Measurements from ENCODE around the gene GNB1L. TPM values are rescaled to one million over a fixed set of nuclear protein-coding genes. Genes with fewer than 3 reads are reported as not detected.

GNB1L gene
- total and polyA plus RNA-seq, 7 experiments from 2014 or later = 4.2 to 20.8 (median 10.6) TPM

- ChIA-PET CTCF (no interaction called here), POLR2A (interaction anchor here (5.2 to 5.4 kb wide), 2 partner anchors 8 to 23 kb away, joined by 27 to 36 read pairs; partner anchors contain the start of genes GNB1L and RTL10)
- ATAC-seq (no peak), DNase-seq (no peak)
- peaks cover 0 to 15% (median 12%) of the 10 kb centered on the region in 7 donors for H3K4me1 Mint-ChIP-seq
- H3K4me1 ChIP-seq (ENCODE audit: control insufficient read depth in 2 of 2, insufficient read depth in 2 of 2, low read length in 2 of 2) = peaks cover 0 to 18% of the 10 kb centered on the region in 2 donors
- H3K4me3 ChIP-seq (ENCODE audit: low read length) = no peak overlapping the region
- no peaks in the 10 kb centered on the region for H3K36me3 Mint-ChIP-seq
- no peaks in the 10 kb centered on the region for H3K27me3 ChIP-seq (ENCODE audit: control insufficient read depth in 2 of 2, insufficient read depth in 2 of 2, low read length in 2 of 2)
- intact Hi-C loops (cut with micrococcal nuclease) = no loop called here
- peak overlapping the region in 1 of 9 donors; percentile 22 for H3K27ac Mint-ChIP-seq
- H3K27ac ChIP-seq (ENCODE audit: low read depth, low read length) = no peak overlapping the region
- H3K27me3 Mint-ChIP-seq = no peaks in the 10 kb centered on the region
- H3K36me3 ChIP-seq (ENCODE audit: control insufficient read depth in 2 of 3, insufficient read depth in 3 of 3, low read length in 3 of 3) = no peaks in the 10 kb centered on the region
- no peaks in the 10 kb centered on the region for H3K9me3 ChIP-seq (ENCODE audit: control insufficient read depth in 2 of 3, low read length in 3 of 3)
- no peaks in the 10 kb centered on the region for H3K9me3 Mint-ChIP-seq
- no peak overlapping the region for H3K4me3 Mint-ChIP-seq
Observed at GRCh38 chr22:19878461-19879245, 24.0 kb upstream of the GNB1L start.

- DNase-seq = no peak
- Histone ChIP-seq H3K27me3 (ENCODE audit: control insufficient read depth in 2 of 2, insufficient read depth in 2 of 2, low read length in 2 of 2) (no peaks in the 10 kb centered on the region), H3K9me3 (ENCODE audit: control insufficient read depth in 2 of 3, low read length in 3 of 3) (no peaks in the 10 kb centered on the region), H3K4me3 (ENCODE audit: low read length) (no peak overlapping the region), H3K36me3 (ENCODE audit: control insufficient read depth in 2 of 3, insufficient read depth in 3 of 3, low read length in 3 of 3) (no peaks in the 10 kb centered on the region), H3K4me1 (ENCODE audit: control insufficient read depth in 2 of 2, insufficient read depth in 2 of 2, low read length in 2 of 2) (peaks cover 0 to 17% of the 10 kb centered on the region in 2 donors), H3K27ac (ENCODE audit: low read depth, low read length) (no peak overlapping the region)
- H3K4me3 Mint-ChIP-seq = peak overlapping the region in 1 of 10 donors; percentile 34
- ATAC-seq = no peak
- H3K27ac Mint-ChIP-seq = peak overlapping the region in 2 of 9 donors; percentile 54 to 55
- CTCF ChIA-PET = no interaction called here
- no peaks in the 10 kb centered on the region for H3K27me3 Mint-ChIP-seq
- peaks cover 0 to 15% (median 10%) of the 10 kb centered on the region in 7 donors for H3K4me1 Mint-ChIP-seq
- POLR2A ChIA-PET = interaction anchor here (5.2 to 5.4 kb wide), 2 partner anchors 8 to 23 kb away, joined by 27 to 36 read pairs; partner anchors contain the start of genes GNB1L and RTL10
- no peaks in the 10 kb centered on the region for H3K9me3 Mint-ChIP-seq
- no peaks in the 10 kb centered on the region for H3K36me3 Mint-ChIP-seq
- intact Hi-C loops (cut with micrococcal nuclease) = no loop called here
Observed at GRCh38 chr22:19877626-19878339, 23.1 kb upstream of the GNB1L start.

- peak overlapping the region in 2 of 9 donors; percentile 54 to 55 for H3K27ac Mint-ChIP-seq
- Histone ChIP-seq H3K27me3 (ENCODE audit: control insufficient read depth in 2 of 2, insufficient read depth in 2 of 2, low read length in 2 of 2) (no peaks in the 10 kb centered on the region), H3K36me3 (ENCODE audit: control insufficient read depth in 2 of 3, insufficient read depth in 3 of 3, low read length in 3 of 3) (no peaks in the 10 kb centered on the region), H3K4me3 (ENCODE audit: low read length) (no peak overlapping the region), H3K4me1 (ENCODE audit: control insufficient read depth in 2 of 2, insufficient read depth in 2 of 2, low read length in 2 of 2) (peaks cover 0 to 17% of the 10 kb centered on the region in 2 donors), H3K9me3 (ENCODE audit: control insufficient read depth in 2 of 3, low read length in 3 of 3) (no peaks in the 10 kb centered on the region), H3K27ac (ENCODE audit: low read depth, low read length) (no peak overlapping the region)
- DNase-seq = no peak
- H3K36me3 Mint-ChIP-seq = no peaks in the 10 kb centered on the region
- ChIA-PET CTCF (no interaction called here), POLR2A (interaction anchor here (1.4 to 5.4 kb wide), 4 partner anchors 9 to 147 kb away, joined by 3 to 36 read pairs (median 28); partner anchors contain the start of genes GNB1L and RTL10)
- no peaks in the 10 kb centered on the region for H3K27me3 Mint-ChIP-seq
- peak overlapping the region in 1 of 10 donors; percentile 34 for H3K4me3 Mint-ChIP-seq
- ATAC-seq = no peak
- H3K4me1 Mint-ChIP-seq = peaks cover 0 to 15% (median 10%) of the 10 kb centered on the region in 7 donors
- H3K9me3 Mint-ChIP-seq = no peaks in the 10 kb centered on the region
- intact Hi-C loops (cut with micrococcal nuclease) = no loop called here
Observed at GRCh38 chr22:19876941-19877625, 22.4 kb upstream of the GNB1L start.

GRCh38 chr22:19876314-19876940 lies 21.8 kb upstream of the GNB1L start:
- no peaks in the 10 kb centered on the region for H3K36me3 Mint-ChIP-seq
- H3K4me1 Mint-ChIP-seq = peaks cover 0 to 15% (median 10%) of the 10 kb centered on the region in 7 donors
- H3K9me3 Mint-ChIP-seq = no peaks in the 10 kb centered on the region
- no peak overlapping the region for H3K4me3 ChIP-seq (ENCODE audit: low read length)
- no peak overlapping the region for H3K27ac Mint-ChIP-seq
- H3K4me3 Mint-ChIP-seq = no peak overlapping the region
- DNase-seq = peak in 1 of 9 donors; percentile 1
- H3K36me3 ChIP-seq (ENCODE audit: control insufficient read depth in 2 of 3, insufficient read depth in 3 of 3, low read length in 3 of 3) = no peaks in the 10 kb centered on the region
- ChIA-PET CTCF (no interaction called here), POLR2A (interaction anchor here (1.4 to 5.4 kb wide), 4 partner anchors 10 to 146 kb away, joined by 3 to 36 read pairs (median 28); partner anchors contain the start of genes GNB1L and RTL10)
- no peaks in the 10 kb centered on the region for H3K27me3 Mint-ChIP-seq
- ATAC-seq = no peak
- no peak overlapping the region for H3K27ac ChIP-seq (ENCODE audit: low read depth, low read length)
- peaks cover 0 to 17% of the 10 kb centered on the region in 2 donors for H3K4me1 ChIP-seq (ENCODE audit: control insufficient read depth in 2 of 2, insufficient read depth in 2 of 2, low read length in 2 of 2)
- intact Hi-C loops (cut with micrococcal nuclease) = no loop called here
- no peaks in the 10 kb centered on the region for H3K27me3 ChIP-seq (ENCODE audit: control insufficient read depth in 2 of 2, insufficient read depth in 2 of 2, low read length in 2 of 2)
- H3K9me3 ChIP-seq (ENCODE audit: control insufficient read depth in 2 of 3, low read length in 3 of 3) = no peaks in the 10 kb centered on the region

GRCh38 chr22:19875531-19876313 lies 21.0 kb upstream of the GNB1L start:
- POLR2A ChIA-PET = interaction anchor here (1.4 to 5.4 kb wide), 4 partner anchors 10 to 145 kb away, joined by 3 to 36 read pairs (median 28); partner anchors contain the start of genes GNB1L and RTL10
- Histone ChIP-seq H3K9me3 (ENCODE audit: control insufficient read depth in 2 of 3, low read length in 3 of 3) (no peaks in the 10 kb centered on the region), H3K4me3 (ENCODE audit: low read length) (no peak overlapping the region), H3K27me3 (ENCODE audit: control insufficient read depth in 2 of 2, insufficient read depth in 2 of 2, low read length in 2 of 2) (no peaks in the 10 kb centered on the region), H3K4me1 (ENCODE audit: control insufficient read depth in 2 of 2, insufficient read depth in 2 of 2, low read length in 2 of 2) (peaks cover 0 to 17% of the 10 kb centered on the region in 2 donors), H3K27ac (ENCODE audit: low read depth, low read length) (no peak overlapping the region), H3K36me3 (ENCODE audit: control insufficient read depth in 2 of 3, insufficient read depth in 3 of 3, low read length in 3 of 3) (no peaks in the 10 kb centered on the region)
- Mint-ChIP-seq H3K4me1 (peaks cover 0 to 11% (median 10%) of the 10 kb centered on the region in 7 donors), H3K27me3 (no peaks in the 10 kb centered on the region), H3K9me3 (no peaks in the 10 kb centered on the region), H3K4me3 (no peak overlapping the region), H3K27ac (peak overlapping the region in 3 of 9 donors; percentile 52 to 75 (median 63)), H3K36me3 (no peaks in the 10 kb centered on the region)
- ATAC-seq (no peak), DNase-seq (peak in 1 of 9 donors; percentile 3)
- intact Hi-C loops (cut with micrococcal nuclease) = no loop called here
- CTCF ChIA-PET = no interaction called here
